GM12891 (cell line): ENCODE data around the gene PKD1L1.

ENCODE experiments used
- DNase-seq: peaks from one replicate; pipeline ENCODE4 v3.0.0; 2011; ENCODE audit warnings: low spot score; ENCODE audit not compliant: insufficient read length
- FAIRE-seq: peaks from 2 replicates; lab custom pipeline; 2011; peaks lifted over from hg19 to GRCh38; lab: Jason Lieb, UNC
- PAX5 ChIP-seq: IDR thresholded peaks from 2 replicates; pipeline ENCODE4 v1.6.1; 2011; ENCODE audit warnings: low read length, moderate library complexity, mild to moderate bottlenecking; ENCODE audit not compliant: insufficient read depth, severe bottlenecking
- POLR2A ChIP-seq: IDR thresholded peaks from 2 replicates; pipeline ENCODE4 v1.6.1; 2011; ENCODE audit warnings: low read depth, low read length, control low read depth
- POLR2AphosphoS5 ChIP-seq: IDR thresholded peaks from 2 replicates; pipeline ENCODE4 v1.6.1; 2011; ENCODE audit warnings: low read depth, low read length, control low read depth
- POU2F2 ChIP-seq: IDR thresholded peaks from 2 replicates; pipeline ENCODE4 v1.6.1; 2011; ENCODE audit warnings: low read depth, mild to moderate bottlenecking, control low read depth, low read length, moderate library complexity
- SPI1 ChIP-seq: IDR thresholded peaks from 2 replicates; pipeline ENCODE4 v1.6.1; 2011; ENCODE audit warnings: low read depth, low read length, control low read depth
- TAF1 ChIP-seq: IDR thresholded peaks from 2 replicates; pipeline ENCODE4 v1.6.1; 2011; ENCODE audit warnings: low read depth, low read length, control low read depth

Gene PKD1L1

DNA sequence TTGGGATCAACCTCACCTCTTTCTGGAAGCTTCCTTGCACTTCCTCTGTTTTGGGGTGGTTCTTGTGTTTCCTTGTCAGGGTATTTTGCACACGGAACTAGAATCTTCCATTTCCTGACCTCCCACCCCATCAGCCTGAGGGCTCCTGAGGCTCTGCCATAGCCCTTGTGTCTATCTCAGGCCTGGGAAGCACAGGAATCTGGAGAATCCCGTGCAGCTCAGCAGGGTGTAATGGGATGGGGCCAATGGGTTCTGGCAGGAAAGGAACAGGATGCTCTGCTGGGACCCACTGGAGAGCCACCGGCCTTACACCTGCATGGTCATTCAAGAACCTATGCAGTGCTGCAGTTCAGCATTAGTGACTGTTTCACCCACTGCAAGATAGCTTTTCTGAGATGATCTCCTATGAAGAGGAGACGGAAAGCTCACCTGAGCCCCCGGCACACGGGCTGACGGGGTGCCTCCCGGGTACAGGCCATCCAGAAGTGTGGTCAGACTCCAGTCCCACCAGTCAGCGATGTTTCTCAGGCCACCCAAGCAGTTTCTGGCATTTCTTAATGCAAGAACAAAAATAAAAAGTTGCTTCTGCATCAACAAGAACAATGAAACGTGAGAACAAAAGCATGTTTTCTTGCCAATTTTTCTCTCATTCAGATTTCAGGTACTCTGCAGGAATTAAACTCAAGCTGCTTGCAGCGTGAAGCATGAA is 133.2 kb downstream of the PKD1L1 start:
- TF ChIP-seq POU2F2 (no peak), SPI1 (no peak), POLR2AphosphoS5 (no peak), POLR2A (no peak), TAF1 (no peak), PAX5 (no peak)
- DNase-seq (no peak), FAIRE-seq (no peak)

DNA sequence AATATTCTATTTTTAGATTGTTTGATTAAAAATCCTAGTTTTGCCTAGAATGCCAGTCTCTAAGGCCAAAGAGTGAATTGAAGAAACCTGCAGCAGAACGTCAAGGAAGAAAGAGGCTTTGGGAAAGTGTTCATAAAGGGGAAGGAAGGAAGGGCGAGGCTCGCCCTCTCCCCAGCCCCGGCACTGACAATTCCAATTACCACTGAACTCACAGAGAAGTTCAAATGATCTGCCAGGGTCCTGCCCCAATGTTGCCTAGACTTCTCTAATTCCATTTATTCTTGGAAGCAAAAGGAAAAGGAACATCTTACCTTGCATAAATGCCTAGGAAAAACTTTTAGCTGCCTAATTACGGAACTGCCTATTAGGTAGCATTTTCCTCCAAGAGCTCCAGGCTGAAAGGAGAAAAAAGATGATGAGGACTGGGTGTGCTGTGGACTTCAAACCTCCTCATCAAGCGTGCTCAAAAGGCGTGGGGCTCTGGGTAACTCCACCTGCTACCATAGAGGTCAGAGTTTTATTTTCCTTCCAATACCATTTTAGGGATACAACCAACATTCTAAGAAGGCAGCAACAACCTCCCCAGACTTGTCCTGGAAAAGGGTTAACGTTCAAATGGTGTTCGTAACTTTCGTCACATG is 134.5 kb downstream of the PKD1L1 start:
- FAIRE-seq (no peak), DNase-seq (no peak)
- no peak for TF ChIP-seq SPI1
- TF ChIP-seq TAF1: no peak
- TF ChIP-seq POU2F2: no peak
- TF ChIP-seq PAX5: no peak
- no peak for TF ChIP-seq POLR2AphosphoS5
- TF ChIP-seq POLR2A: no peak

DNA sequence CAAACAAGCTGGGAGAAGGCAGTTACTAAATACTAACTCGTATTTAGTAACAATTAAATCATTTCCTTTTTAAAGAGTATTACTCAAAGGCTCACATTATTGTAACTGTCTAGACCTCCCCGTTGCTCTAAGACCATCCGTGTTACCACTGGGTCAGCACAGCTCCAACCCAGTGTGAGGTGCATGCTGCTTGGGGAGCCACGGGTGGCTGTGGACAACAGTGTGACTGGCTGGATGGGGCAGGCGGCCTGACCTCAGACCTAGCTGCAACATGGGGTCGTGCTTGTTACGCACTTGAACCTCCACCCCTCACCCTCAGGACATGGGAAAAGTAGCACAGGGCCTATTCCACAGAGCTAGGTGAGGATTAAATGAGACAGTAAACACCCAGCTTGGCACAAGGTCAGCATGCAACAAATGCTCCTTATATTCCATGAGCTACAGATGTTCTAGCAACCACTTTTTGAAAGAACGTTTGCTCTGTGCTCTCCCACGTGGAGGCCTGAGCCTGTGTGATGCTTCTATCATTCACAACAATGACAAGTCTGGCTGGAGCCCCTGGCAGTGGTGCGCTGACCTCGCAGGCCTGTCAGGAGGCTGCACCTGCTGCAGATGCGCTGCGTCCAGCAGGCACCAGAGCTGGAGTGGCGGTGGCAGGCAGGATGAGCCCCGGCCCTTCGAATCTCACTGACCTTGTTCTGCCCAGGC is 135.7 kb downstream of the PKD1L1 start:
- no peak for DNase-seq
- no peak for FAIRE-seq

DNA sequence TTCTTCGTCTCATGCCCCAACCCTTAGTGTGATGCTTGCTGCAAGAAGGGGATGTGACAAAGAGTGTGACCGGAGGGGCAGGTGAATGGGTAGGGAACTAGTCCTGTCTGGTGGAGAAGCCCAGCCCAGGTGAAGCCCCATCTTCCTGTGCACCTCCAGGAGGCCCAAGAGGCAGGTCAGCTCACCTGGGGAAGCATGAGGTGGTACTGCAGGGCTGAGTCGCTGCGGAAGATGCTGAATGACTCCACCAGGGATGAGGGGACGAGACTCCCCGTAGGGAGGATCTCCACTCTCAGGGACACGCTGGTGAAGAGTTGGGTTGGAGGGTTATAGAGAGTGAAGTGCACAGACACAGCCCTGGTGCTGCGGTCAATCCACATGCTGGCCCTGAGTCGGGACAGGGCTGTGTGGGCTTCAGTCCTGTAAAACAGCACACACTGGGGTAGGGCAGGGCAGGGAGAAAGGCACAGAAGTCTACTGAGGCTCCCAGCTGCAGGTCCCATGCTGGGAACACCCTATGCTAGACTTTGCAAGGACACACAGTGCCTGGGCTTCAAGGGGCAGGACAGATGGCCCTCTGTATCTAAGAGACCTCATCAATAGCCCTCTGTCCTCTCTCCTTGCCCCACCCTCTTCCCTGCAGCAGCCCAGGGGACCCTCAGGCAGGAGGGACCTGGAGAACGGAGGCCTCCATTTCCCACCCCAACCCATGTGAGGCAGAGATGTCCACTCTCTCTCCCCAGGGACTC is 136.5 kb downstream of the PKD1L1 start:
- TF ChIP-seq SPI1 (no peak), TAF1 (no peak), POLR2A (no peak), POLR2AphosphoS5 (no peak), PAX5 (no peak), POU2F2 (no peak)
- FAIRE-seq (no peak), DNase-seq (no peak)

More for the DNA sequence above, 135.7 kb downstream of the PKD1L1 start:
- TF ChIP-seq POLR2A (no peak), PAX5 (no peak), POLR2AphosphoS5 (no peak), SPI1 (no peak), POU2F2 (no peak), TAF1 (no peak)

DNA sequence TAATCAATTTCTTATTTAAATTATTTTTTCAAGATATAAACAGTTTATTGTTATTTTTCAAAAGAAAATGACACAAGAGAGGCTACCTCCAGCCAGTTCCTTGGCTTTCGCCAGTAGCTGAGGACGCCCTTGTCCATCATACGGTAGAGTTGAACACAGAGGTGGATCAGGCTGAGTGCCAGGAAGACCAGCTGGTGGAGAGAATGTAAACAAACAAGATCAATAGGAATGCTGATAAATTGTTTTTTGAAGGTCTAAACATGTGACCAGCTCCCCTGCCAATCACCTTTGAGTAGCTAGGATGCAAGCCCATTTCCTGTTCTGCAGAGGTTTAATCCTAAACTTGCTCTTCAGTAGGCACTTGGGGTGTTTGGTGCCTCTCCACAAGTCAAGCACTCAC is 138.9 kb downstream of the PKD1L1 start:
- FAIRE-seq: no peak
- no peak for DNase-seq
- no peak for TF ChIP-seq SPI1

DNA sequence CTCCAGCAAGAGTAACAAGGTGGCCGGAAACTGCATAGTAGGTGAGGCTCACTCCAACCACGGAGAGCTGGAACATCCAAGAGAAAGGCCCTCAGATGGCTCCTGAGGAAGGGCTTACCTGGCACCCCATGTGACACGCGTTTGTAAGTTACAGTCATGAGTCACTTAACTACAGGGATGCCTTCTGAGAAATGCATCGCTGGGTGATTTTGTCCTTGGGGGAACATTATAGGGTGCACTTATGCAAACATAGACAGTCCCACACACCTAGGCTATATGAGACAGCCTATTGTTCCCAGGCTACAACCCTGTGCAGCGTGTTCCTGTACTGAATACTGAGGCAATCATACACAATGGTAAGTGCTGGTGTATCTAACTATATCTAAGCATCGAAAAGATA is 139.9 kb downstream of the PKD1L1 start:
- FAIRE-seq: no peak
- no peak for TF ChIP-seq SPI1
- no peak for TF ChIP-seq POLR2AphosphoS5
- TF ChIP-seq POLR2A: no peak
- TF ChIP-seq PAX5: no peak
- TF ChIP-seq TAF1: no peak
- TF ChIP-seq POU2F2: no peak
- DNase-seq: no peak

DNA sequence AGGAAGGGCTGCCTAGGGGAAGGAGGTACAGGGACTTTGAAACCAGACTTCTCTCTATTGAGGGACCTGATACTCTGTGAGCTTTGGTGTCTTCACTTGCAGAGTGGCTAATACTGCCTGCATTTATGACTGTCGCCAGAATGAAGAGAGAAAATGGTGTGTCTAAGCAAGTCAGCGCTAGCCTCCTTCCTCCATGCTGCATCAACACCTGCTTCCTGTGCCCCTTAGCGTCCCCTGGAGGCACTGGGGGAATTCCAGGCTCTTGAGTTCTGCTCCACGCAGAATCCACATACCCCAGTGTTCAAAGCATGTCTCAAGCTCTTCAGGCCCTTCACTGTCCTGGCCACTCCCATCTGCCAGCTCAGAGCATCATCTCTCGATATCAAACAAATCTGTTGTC is 140.5 kb downstream of the PKD1L1 start:
- TF ChIP-seq TAF1: no peak
- TF ChIP-seq PAX5: no peak
- TF ChIP-seq POLR2A: no peak
- TF ChIP-seq POLR2AphosphoS5: no peak
- TF ChIP-seq POU2F2: no peak
- TF ChIP-seq SPI1: no peak
- FAIRE-seq (no peak), DNase-seq (no peak)

DNA sequence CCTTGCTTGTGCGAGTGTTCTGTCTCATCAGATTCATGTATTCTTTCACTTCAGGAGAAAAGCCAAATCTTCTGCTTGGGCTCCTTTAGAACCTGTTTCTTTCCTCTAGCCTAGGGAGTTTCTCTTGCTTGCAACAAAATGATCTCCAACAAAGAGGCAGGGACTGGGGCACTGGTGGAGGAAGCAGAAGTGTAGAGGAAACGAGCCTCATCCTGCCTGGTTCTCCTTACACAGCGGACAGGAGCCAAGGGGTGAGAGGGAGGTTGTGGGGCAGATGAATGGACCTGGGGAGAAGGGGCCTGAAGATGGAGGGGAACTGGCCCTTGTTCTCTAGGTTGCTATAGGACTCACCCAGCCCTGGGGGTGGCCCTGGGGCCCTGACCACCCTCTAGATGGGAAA is 141.1 kb downstream of the PKD1L1 start:
- DNase-seq: no peak
- FAIRE-seq: no peak
- TF ChIP-seq TAF1 (no peak), SPI1 (no peak), POU2F2 (no peak), PAX5 (no peak)

DNA sequence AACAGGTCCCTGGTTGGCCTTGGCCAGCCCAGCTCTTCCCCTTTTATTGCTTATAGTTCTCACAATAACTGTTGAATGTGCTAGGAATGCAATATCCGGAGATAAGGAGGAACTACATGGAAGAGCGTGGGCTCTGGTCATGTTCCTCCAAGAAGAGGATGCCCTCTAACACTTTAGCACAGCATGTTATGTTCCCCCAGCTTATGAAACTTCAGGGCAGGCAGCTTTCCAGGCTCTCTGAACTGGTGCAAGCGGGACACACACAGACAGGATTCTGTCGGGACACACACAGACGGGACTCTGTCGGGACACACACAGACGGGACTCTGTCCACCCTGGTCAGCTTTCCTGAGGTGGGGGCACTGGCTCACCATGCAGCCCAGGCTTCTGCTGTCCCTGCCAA is 141.6 kb downstream of the PKD1L1 start:
- FAIRE-seq: no peak
- TF ChIP-seq PAX5: no peak
- no peak for TF ChIP-seq POLR2AphosphoS5
- TF ChIP-seq POU2F2: no peak
- TF ChIP-seq TAF1: no peak
- TF ChIP-seq SPI1: no peak
- TF ChIP-seq POLR2A: no peak
- no peak for DNase-seq
